ENCODE results near the gene BOLL.
A peak's percentile ranks its signal among the peaks of the same experiment; 100 is the strongest.

Gene BOLL

GRCh38 chr2:197782126-197782525, 3.0 kb downstream of the BOLL start:
- Mint-ChIP-seq H3K4me3 (no peak overlapping the region), H3K4me1 (peaks cover 5% of the 10 kb centered on the region), H3K9me3 (no peaks in the 10 kb centered on the region), H3K27ac (no peak overlapping the region), H3K36me3 (ENCODE audit: low read depth) (no peaks in the 10 kb centered on the region), H3K27me3 (ENCODE audit: low read depth) (peaks cover 11% of the 10 kb centered on the region)
- no peak for TF ChIP-seq CTCF (IDR thresholded peaks at IDR 0.05; ENCODE audit: unreplicated experiment in 3 of 3)

DNA sequence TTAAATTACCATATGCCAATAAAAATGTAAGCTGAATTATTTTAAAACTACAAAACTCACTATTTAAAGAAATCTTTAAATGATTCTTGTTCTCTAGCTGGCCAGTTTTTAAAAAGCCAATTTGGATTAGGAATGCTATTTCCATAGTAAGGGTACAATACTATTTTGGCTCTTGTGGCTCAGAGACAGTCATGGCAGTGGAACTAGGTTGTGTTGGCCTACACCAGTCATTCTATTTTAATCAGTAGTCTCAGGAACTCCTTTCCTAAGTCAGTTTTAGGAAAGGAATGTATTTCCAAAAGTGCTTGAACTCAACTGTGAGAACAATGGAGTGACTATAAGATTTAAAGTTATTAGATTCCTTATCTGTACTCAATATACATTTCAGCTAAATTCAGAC, 5.9 kb downstream of the BOLL start:
- TF ChIP-seq CTCF (IDR thresholded peaks at IDR 0.05; ENCODE audit: unreplicated experiment in 3 of 3): no peak
- Mint-ChIP-seq H3K9me3 (no peaks in the 10 kb centered on the region), H3K4me3 (no peak overlapping the region), H3K4me1 (peaks cover 5% of the 10 kb centered on the region), H3K36me3 (ENCODE audit: low read depth) (no peaks in the 10 kb centered on the region), H3K27me3 (ENCODE audit: low read depth) (peaks cover 4% of the 10 kb centered on the region), H3K27ac (no peak overlapping the region)

DNA sequence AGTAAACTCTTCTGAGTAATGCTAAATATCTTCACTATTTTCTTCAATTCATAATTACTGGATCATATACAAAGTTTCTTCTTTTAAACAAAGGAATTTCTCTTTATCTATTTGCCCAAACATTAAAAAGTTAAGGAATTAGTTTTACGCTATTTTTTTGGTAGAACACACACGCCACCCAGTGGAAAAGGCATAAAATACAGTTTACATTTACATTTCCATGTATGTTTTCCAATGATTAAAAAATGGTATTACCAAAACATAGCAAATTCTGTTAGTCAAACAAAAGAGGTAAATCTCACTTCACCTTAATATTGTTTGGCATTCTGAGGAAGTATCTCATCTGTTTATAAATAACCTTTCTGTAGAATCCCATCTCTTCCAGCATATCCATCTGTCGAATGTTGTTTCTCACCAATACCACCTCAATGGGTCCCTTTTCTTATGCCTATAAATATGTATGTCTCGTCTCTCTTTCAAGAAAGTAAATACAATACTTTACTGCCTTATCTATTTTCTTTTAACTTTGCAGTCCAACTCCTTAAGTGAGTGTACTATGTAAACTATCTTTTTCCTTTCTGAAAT, 7.2 kb downstream of the BOLL start:
- no peak overlapping the region for H3K27ac Mint-ChIP-seq
- H3K4me1 Mint-ChIP-seq: peaks cover 5% of the 10 kb centered on the region
- H3K27me3 Mint-ChIP-seq (ENCODE audit: low read depth): peaks cover 4% of the 10 kb centered on the region
- H3K4me3 Mint-ChIP-seq: no peak overlapping the region
- H3K36me3 Mint-ChIP-seq (ENCODE audit: low read depth): no peaks in the 10 kb centered on the region
- TF ChIP-seq CTCF (IDR thresholded peaks at IDR 0.05; ENCODE audit: unreplicated experiment in 3 of 3): peak; percentile 69 to 80 (median 72)
- H3K9me3 Mint-ChIP-seq: no peaks in the 10 kb centered on the region

- no peak overlapping the region for H3K4me3 Mint-ChIP-seq
- no peak overlapping the region for H3K27ac Mint-ChIP-seq
- no peaks in the 10 kb centered on the region for H3K4me1 Mint-ChIP-seq
- peaks cover 3% of the 10 kb centered on the region for H3K27me3 Mint-ChIP-seq (ENCODE audit: low read depth)
- no peak for TF ChIP-seq CTCF (IDR thresholded peaks at IDR 0.05; ENCODE audit: unreplicated experiment in 3 of 3)
- H3K9me3 Mint-ChIP-seq: peaks cover 16% of the 10 kb centered on the region
- H3K36me3 Mint-ChIP-seq (ENCODE audit: low read depth): no peaks in the 10 kb centered on the region
These were observed 24.8 kb downstream of the BOLL start for GRCh38 chr2:197760293-197760657.

GRCh38 chr2:197759625-197760292, 25.4 kb downstream of the BOLL start:
- TF ChIP-seq CTCF (IDR thresholded peaks at IDR 0.05; ENCODE audit: unreplicated experiment in 3 of 3): no peak
- Mint-ChIP-seq H3K4me1 (no peaks in the 10 kb centered on the region), H3K27me3 (ENCODE audit: low read depth) (peaks cover 3% of the 10 kb centered on the region), H3K36me3 (ENCODE audit: low read depth) (no peaks in the 10 kb centered on the region), H3K4me3 (no peak overlapping the region), H3K27ac (no peak overlapping the region), H3K9me3 (peaks cover 17% of the 10 kb centered on the region)

DNA sequence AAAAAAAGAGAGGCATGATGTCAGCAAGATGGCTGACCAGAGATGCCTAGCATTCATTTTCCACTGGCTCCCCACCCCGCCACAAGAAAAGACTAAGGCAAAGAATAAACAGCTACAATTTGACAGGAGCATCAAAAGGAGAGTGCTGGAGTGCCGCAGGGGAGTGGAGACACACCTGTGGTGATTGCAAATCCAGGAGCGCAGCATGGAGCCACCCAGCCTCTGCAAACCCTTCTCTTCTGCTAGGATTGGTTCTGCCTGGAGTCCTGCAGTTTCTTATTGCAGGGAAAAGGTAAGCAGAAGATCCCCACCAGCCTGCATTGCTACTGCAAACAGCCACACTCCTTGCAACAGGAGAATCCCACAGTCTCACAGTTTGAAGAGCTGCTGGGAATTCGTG, 26.1 kb downstream of the BOLL start:
- Mint-ChIP-seq H3K27me3 (ENCODE audit: low read depth) (peaks cover 3% of the 10 kb centered on the region), H3K36me3 (ENCODE audit: low read depth) (no peaks in the 10 kb centered on the region), H3K27ac (no peak overlapping the region), H3K9me3 (peaks cover 20% of the 10 kb centered on the region), H3K4me1 (no peaks in the 10 kb centered on the region), H3K4me3 (no peak overlapping the region)
- TF ChIP-seq CTCF (IDR thresholded peaks at IDR 0.05; ENCODE audit: unreplicated experiment in 3 of 3): no peak

Data from nephron (organoid).